GM23248 (cell line): Measurements from ENCODE around the gene CBFA2T3. TPM values are rescaled to one million over a fixed set of nuclear protein-coding genes. Genes with fewer than 3 reads are reported as not detected.

Experiments
- DNase-seq: peaks from one replicate; pipeline ENCODE4 v3.0.0-alpha.2; 2015
- H2AFZ ChIP-seq: fragments of 200-600 bp; sonication (generic); 2 replicates; pipeline ENCODE4 v1.6.1; 2016; ENCODE audit warnings: antibody characterized with exemption
- H3F3A ChIP-seq: fragments of 200-600 bp; sonication (generic); 2 replicates; pipeline ENCODE4 v1.6.1; 2016; ENCODE audit warnings: mild to moderate bottlenecking, antibody characterized with exemption, mixed run types; ENCODE audit not compliant: insufficient read depth
- H3K27ac ChIP-seq: fragments of 200-600 bp; sonication (generic); 2 replicates; pipeline ENCODE4 v1.5.1; 2016; ENCODE audit warnings: mild to moderate bottlenecking
- H3K27me3 ChIP-seq: fragments of 200-600 bp; sonication (generic); replicated peaks from 2 replicates; pipeline ENCODE4 v1.6.1; 2016; ENCODE audit warnings: mild to moderate bottlenecking; ENCODE audit not compliant: insufficient read depth
- H3K36me3 ChIP-seq: fragments of 200-600 bp; sonication (generic); 2 replicates; pipeline ENCODE4 v1.6.1; 2016; ENCODE audit warnings: low read depth, mild to moderate bottlenecking
- H3K4me1 ChIP-seq: fragments of 200-600 bp; sonication (generic); 2 replicates; pipeline ENCODE4 v1.6.1; 2016; ENCODE audit warnings: mild to moderate bottlenecking; ENCODE audit not compliant: insufficient read depth
- H3K4me2 ChIP-seq: fragments of 200-600 bp; sonication (generic); one replicate; pipeline ENCODE4 v1.6.1; 2016; ENCODE audit warnings: mild to moderate bottlenecking; ENCODE audit not compliant: unreplicated experiment
- H3K4me3 ChIP-seq: fragments of 200-600 bp; sonication (generic); 2 replicates; pipeline ENCODE4 v1.5.1; 2016; ENCODE audit warnings: mild to moderate bottlenecking
- H3K79me2 ChIP-seq: fragments of 200-600 bp; sonication (generic); 2 replicates; pipeline ENCODE4 v1.6.1; 2016; ENCODE audit warnings: mild to moderate bottlenecking; ENCODE audit not compliant: insufficient read depth
- H3K9ac ChIP-seq: fragments of 200-600 bp; sonication (generic); 2 replicates; pipeline ENCODE4 v1.6.1; 2016; ENCODE audit warnings: mild to moderate bottlenecking
- H3K9me2 ChIP-seq: fragments of 200-600 bp; sonication (generic); 2 replicates; pipeline ENCODE4 v1.6.1; 2016; ENCODE audit warnings: mixed run types, mild to moderate bottlenecking, moderate library complexity; ENCODE audit not compliant: insufficient read depth
- H3K9me3 ChIP-seq: fragments of 200-600 bp; sonication (generic); one replicate; pipeline ENCODE4 v1.6.1; 2017; ENCODE audit warnings: low read depth
- H4K20me1 ChIP-seq: fragments of 200-600 bp; sonication (generic); 2 replicates; pipeline ENCODE4 v1.6.0; 2016; ENCODE audit not compliant: insufficient read depth
- EZH2 ChIP-seq: fragments of 200-600 bp; sonication (generic); IDR thresholded peaks from 2 replicates; pipeline ENCODE4 v1.6.1; 2018; ENCODE audit warnings: antibody characterized with exemption, mild to moderate bottlenecking; ENCODE audit not compliant: insufficient read depth, poor library complexity, severe bottlenecking
- EZH2phosphoT487 ChIP-seq: fragments of 200-600 bp; sonication (generic); IDR thresholded peaks from 2 replicates; pipeline ENCODE4 v1.6.1; 2018; ENCODE audit warnings: antibody characterized with exemption, moderate library complexity, mild to moderate bottlenecking, low read depth; ENCODE audit not compliant: insufficient read depth
- WGBS, 2 experiments: methylation state at CpG; one replicate each; pipeline ENCODE4 v1.1.6; 2015 to 2017; ENCODE audit warnings: low lambda C conversion rate in 2 of 2, low coverage in 1 of 2; ENCODE audit errors: missing lambda C conversion rate in 2 of 2; 5-methylcytosine and 5-hydroxymethylcytosine counted together
- in situ Hi-C: fragments of 300-500 bp; cut with MboI; formaldehyde crosslinking; loops from 2 replicates; pipeline ENCODE4 v1.15.0; 2020
- polyA plus RNA-seq: library from polyadenylated mRNA; unstranded; fragments of >200 nt; fragmentation: Nextera tagmentation; extraction: Ambion mirVana; gene quantifications from 2 replicates; pipeline ENCODE4 v1.2.1, GENCODE V29; 2016
- total RNA-seq: library from RNA; depleted of rRNA; stranded (reverse); fragments of >200 nt; shearing (Covaris generic); gene quantifications from 2 replicates; pipeline ENCODE4 v1.2.3, GENCODE V29; 2014

The CBFA2T3 gene
- total and polyA plus RNA-seq, 2 experiments from 2014 or later = not detected

- Histone ChIP-seq H3K4me1 (no peaks in the 10 kb centered on the region), H3K27ac (no peak overlapping the region), H2AFZ (no peak overlapping the region), H3K4me2 (no peak overlapping the region), H3F3A (no peaks in the 10 kb centered on the region), H3K36me3 (no peaks in the 10 kb centered on the region), H3K4me3 (no peak overlapping the region), H3K9me3 (no peaks in the 10 kb centered on the region), H3K79me2 (no peaks in the 10 kb centered on the region), H4K20me1 (no peaks in the 10 kb centered on the region), H3K9me2 (no peaks in the 10 kb centered on the region), H3K9ac (no peak overlapping the region), H3K27me3 (no peaks in the 10 kb centered on the region)
- no peak for DNase-seq
- in situ Hi-C loops = no loop called here
- no peak for TF ChIP-seq EZH2phosphoT487
- TF ChIP-seq EZH2 = no peak
- 79 to 88% methylated on average over 10 to 11 of the region's 11 CpGs for WGBS, 2 experiments
Observed at GRCh38 chr16:88883946-88884345, 93.1 kb downstream of the CBFA2T3 start.

GRCh38 chr16:88883117-88883895, 93.7 kb downstream of the CBFA2T3 start:
- Histone ChIP-seq H3F3A (no peaks in the 10 kb centered on the region), H3K4me1 (no peaks in the 10 kb centered on the region), H3K27ac (no peak overlapping the region), H3K9me3 (no peaks in the 10 kb centered on the region), H3K9ac (no peak overlapping the region), H3K36me3 (no peaks in the 10 kb centered on the region), H3K79me2 (no peaks in the 10 kb centered on the region), H2AFZ (no peak overlapping the region), H3K4me3 (no peak overlapping the region), H3K4me2 (no peak overlapping the region), H4K20me1 (no peaks in the 10 kb centered on the region), H3K27me3 (no peaks in the 10 kb centered on the region), H3K9me2 (no peaks in the 10 kb centered on the region)
- 87 to 94% methylated on average over 35 to 49 of the region's 49 CpGs for WGBS, 2 experiments
- in situ Hi-C loops = no loop called here
- no peak for DNase-seq
- TF ChIP-seq EZH2phosphoT487 (no peak), EZH2 (no peak)

- Histone ChIP-seq H3K4me2 (no peak overlapping the region), H3F3A (no peaks in the 10 kb centered on the region), H3K27me3 (no peaks in the 10 kb centered on the region), H3K27ac (no peak overlapping the region), H3K9ac (no peak overlapping the region), H3K9me3 (no peaks in the 10 kb centered on the region), H3K79me2 (no peaks in the 10 kb centered on the region), H4K20me1 (no peaks in the 10 kb centered on the region), H3K4me3 (no peak overlapping the region), H3K9me2 (no peaks in the 10 kb centered on the region), H3K36me3 (no peaks in the 10 kb centered on the region), H3K4me1 (no peaks in the 10 kb centered on the region), H2AFZ (no peak overlapping the region)
- 71 to 73% methylated on average over 24 to 26 of the region's 26 CpGs for WGBS, 2 experiments
- in situ Hi-C loops = no loop called here
- TF ChIP-seq EZH2phosphoT487 = no peak
- no peak for TF ChIP-seq EZH2
- no peak for DNase-seq
Observed at GRCh38 chr16:88882358-88883030, 94.5 kb downstream of the CBFA2T3 start.

GRCh38 chr16:88881675-88882357, 95.2 kb downstream of the CBFA2T3 start:
- Histone ChIP-seq H3K36me3 (no peaks in the 10 kb centered on the region), H3F3A (no peaks in the 10 kb centered on the region), H3K4me2 (no peak overlapping the region), H3K4me3 (no peak overlapping the region), H4K20me1 (no peaks in the 10 kb centered on the region), H3K79me2 (no peaks in the 10 kb centered on the region), H3K27ac (no peak overlapping the region), H2AFZ (no peak overlapping the region), H3K4me1 (no peaks in the 10 kb centered on the region), H3K9ac (no peak overlapping the region), H3K27me3 (no peaks in the 10 kb centered on the region), H3K9me2 (no peaks in the 10 kb centered on the region), H3K9me3 (no peaks in the 10 kb centered on the region)
- TF ChIP-seq EZH2 (no peak), EZH2phosphoT487 (no peak)
- in situ Hi-C loops = no loop called here
- WGBS, 2 experiments = 81% methylated on average over 24 to 27 of the region's 27 CpGs
- DNase-seq = no peak
